Measurements from ENCODE around the gene TEX29. TPM values are rescaled to one million over a fixed set of nuclear protein-coding genes. Genes with fewer than 3 reads are reported as not detected.

The TEX29 gene
- total RNA-seq, 3 donors from 2014 or later (not counting 1 experiment from before 2014, with no cell fraction given), result not detected

GRCh38 chr13:111313911-111314425, 6.5 kb upstream of the TEX29 start:
- Histone ChIP-seq H3K4me1 (ENCODE audit: control insufficient read depth, insufficient read depth, low read length) (no peaks in the 10 kb centered on the region), H3K36me3 (ENCODE audit: control insufficient read depth, insufficient read depth, low read length) (no peaks in the 10 kb centered on the region), H3K27me3 (ENCODE audit: control insufficient read depth, insufficient read depth, low read length) (no peaks in the 10 kb centered on the region), H3K27ac (ENCODE audit: low read length) (no peak overlapping the region), H3K4me3 (ENCODE audit: low read length) (no peak overlapping the region), H3K9me3 (ENCODE audit: control insufficient read depth, insufficient read depth, low read length) (peaks cover 8% of the 10 kb centered on the region)
- peaks cover 0 to 2% of the 10 kb centered on the region in 2 donors for H3K9me3 Mint-ChIP-seq
- no peak for TF ChIP-seq CTCF (IDR thresholded peaks at IDR 0.05)
- H3K36me3 Mint-ChIP-seq, result no peaks in the 10 kb centered on the region
- peaks cover 18 to 20% of the 10 kb centered on the region in 2 donors for H3K4me1 Mint-ChIP-seq
- ATAC-seq (no peak), DNase-seq (no peak)
- H3K27me3 Mint-ChIP-seq (ENCODE audit: low read depth in 2 of 2), result no peaks in the 10 kb centered on the region
- 89% methylated on average over 14 of the region's 14 CpGs for WGBS (ENCODE audit: insufficient coverage)
- intact Hi-C loops (cut with micrococcal nuclease), result no loop called here
- no peak overlapping the region for H3K4me3 Mint-ChIP-seq
- H3K27ac Mint-ChIP-seq, result no peak overlapping the region

- Mint-ChIP-seq H3K4me3 (no peak overlapping the region), H3K27me3 (ENCODE audit: low read depth in 2 of 2) (no peaks in the 10 kb centered on the region), H3K27ac (no peak overlapping the region), H3K4me1 (peaks cover 15 to 16% of the 10 kb centered on the region in 2 donors), H3K9me3 (peaks cover 0 to 2% of the 10 kb centered on the region in 2 donors), H3K36me3 (no peaks in the 10 kb centered on the region)
- ATAC-seq, result no peak
- H3K4me3 ChIP-seq (ENCODE audit: low read length), result no peak overlapping the region
- no peak for DNase-seq
- no peaks in the 10 kb centered on the region for H3K27me3 ChIP-seq (ENCODE audit: control insufficient read depth, insufficient read depth, low read length)
- no peaks in the 10 kb centered on the region for H3K4me1 ChIP-seq (ENCODE audit: control insufficient read depth, insufficient read depth, low read length)
- peaks cover 8% of the 10 kb centered on the region for H3K9me3 ChIP-seq (ENCODE audit: control insufficient read depth, insufficient read depth, low read length)
- no peak overlapping the region for H3K27ac ChIP-seq (ENCODE audit: low read length)
- no peaks in the 10 kb centered on the region for H3K36me3 ChIP-seq (ENCODE audit: control insufficient read depth, insufficient read depth, low read length)
- no peak for TF ChIP-seq CTCF (IDR thresholded peaks at IDR 0.05)
- WGBS (ENCODE audit: insufficient coverage), result 72% methylated on average over 6 of the region's 6 CpGs
- intact Hi-C loops (cut with micrococcal nuclease), result no loop called here
Measured at GRCh38 chr13:111314852-111315251, 5.6 kb upstream of the TEX29 start.

GRCh38 chr13:111315347-111315995, 5.0 kb upstream of the TEX29 start:
- ATAC-seq, result no peak
- H3K36me3 Mint-ChIP-seq, result no peaks in the 10 kb centered on the region

More at GRCh38 chr13:111315347-111315995, 5.0 kb upstream of the TEX29 start:
- no peak overlapping the region for H3K4me3 Mint-ChIP-seq
- Histone ChIP-seq H3K4me3 (ENCODE audit: low read length) (no peak overlapping the region), H3K27ac (ENCODE audit: low read length) (no peak overlapping the region), H3K27me3 (ENCODE audit: control insufficient read depth, insufficient read depth, low read length) (no peaks in the 10 kb centered on the region), H3K9me3 (ENCODE audit: control insufficient read depth, insufficient read depth, low read length) (peaks cover 8% of the 10 kb centered on the region), H3K36me3 (ENCODE audit: control insufficient read depth, insufficient read depth, low read length) (no peaks in the 10 kb centered on the region), H3K4me1 (ENCODE audit: control insufficient read depth, insufficient read depth, low read length) (no peaks in the 10 kb centered on the region)
- peaks cover 9 to 10% of the 10 kb centered on the region in 2 donors for H3K4me1 Mint-ChIP-seq
- peaks cover 0 to under 1% of the 10 kb centered on the region in 2 donors for H3K9me3 Mint-ChIP-seq
- TF ChIP-seq CTCF (IDR thresholded peaks at IDR 0.05), result no peak
- no peak overlapping the region for H3K27ac Mint-ChIP-seq
- no peaks in the 10 kb centered on the region for H3K27me3 Mint-ChIP-seq (ENCODE audit: low read depth in 2 of 2)
- WGBS (ENCODE audit: insufficient coverage), result 96% methylated on average over 15 of the region's 15 CpGs
- DNase-seq, result no peak
- intact Hi-C loops (cut with micrococcal nuclease), result no loop called here
